Measurements from ENCODE around the gene PLXNC1.
"Not testable (repeated sequence)": the region's sequence is repeated elsewhere in the genome, so short reads cannot be mapped to it uniquely, and the experiment has no call there.

Gene PLXNC1

GRCh38 chr12:94297876-94298505 is 149.6 kb downstream of the PLXNC1 start:
- DNase-seq (ENCODE audit: low spot score), result no peak

- no peak for DNase-seq (ENCODE audit: low spot score)
These were observed 151.5 kb downstream of the PLXNC1 start for GRCh38 chr12:94299846-94300245.

GRCh38 chr12:94304012-94304411 is 155.6 kb downstream of the PLXNC1 start:
- no peak for DNase-seq (ENCODE audit: low spot score)

DNA sequence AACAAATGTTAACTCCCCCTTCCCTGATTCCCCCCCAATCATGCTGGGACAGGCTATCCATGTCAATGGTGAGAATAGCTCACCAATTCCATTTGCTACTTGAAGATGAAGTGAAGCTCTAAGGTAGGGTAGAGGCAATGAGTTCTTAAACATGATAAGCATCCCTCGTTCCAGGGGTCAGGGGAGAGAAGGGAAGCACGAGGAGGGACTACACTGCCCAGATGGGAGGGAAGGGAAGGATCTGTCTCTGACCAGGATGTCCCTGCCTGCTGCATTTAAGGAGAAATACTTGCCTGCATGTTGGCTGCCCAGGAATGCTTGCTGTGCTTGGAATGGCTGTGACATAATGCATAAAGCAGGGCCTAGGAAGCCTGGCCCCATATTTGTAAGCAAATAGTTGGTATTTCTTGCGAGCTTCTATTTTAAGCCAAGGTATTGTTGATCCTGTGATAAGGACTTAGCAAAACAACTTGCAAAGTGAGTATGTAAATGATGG is 156.2 kb downstream of the PLXNC1 start:
- DNase-seq (ENCODE audit: low spot score), result peak; percentile 1

- DNase-seq (ENCODE audit: low spot score), result no peak
These were observed 157.0 kb downstream of the PLXNC1 start for GRCh38 chr12:94305130-94305957.

GRCh38 chr12:94308612-94309011 is 160.2 kb downstream of the PLXNC1 start:
- no peak for DNase-seq (ENCODE audit: low spot score)

DNA sequence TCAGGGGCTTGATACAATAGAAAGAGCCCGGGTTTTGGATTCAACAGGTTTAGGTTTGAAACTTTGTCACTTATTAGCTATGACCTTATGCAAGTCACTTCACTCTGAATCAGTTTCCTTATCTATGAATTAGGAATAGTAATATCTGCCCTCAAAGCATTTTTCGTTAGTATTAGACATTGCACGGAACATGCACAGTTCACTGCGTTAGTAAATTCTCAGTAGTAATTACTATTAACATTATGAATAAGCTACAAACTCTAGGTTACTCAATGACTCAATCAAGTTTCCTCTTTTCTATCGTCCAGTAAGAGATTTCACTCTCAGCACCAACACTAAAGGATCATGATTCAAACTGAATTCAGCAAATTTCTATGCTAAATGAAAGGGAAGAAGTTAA is 161.0 kb downstream of the PLXNC1 start:
- DNase-seq (ENCODE audit: low spot score), result no peak

GRCh38 chr12:94312378-94312777 is 164.0 kb downstream of the PLXNC1 start:
- DNase-seq (ENCODE audit: low spot score), result no peak

GRCh38 chr12:94316600-94316999 is 168.2 kb downstream of the PLXNC1 start:
- DNase-seq (ENCODE audit: low spot score), result not testable (repeated sequence)

DNA sequence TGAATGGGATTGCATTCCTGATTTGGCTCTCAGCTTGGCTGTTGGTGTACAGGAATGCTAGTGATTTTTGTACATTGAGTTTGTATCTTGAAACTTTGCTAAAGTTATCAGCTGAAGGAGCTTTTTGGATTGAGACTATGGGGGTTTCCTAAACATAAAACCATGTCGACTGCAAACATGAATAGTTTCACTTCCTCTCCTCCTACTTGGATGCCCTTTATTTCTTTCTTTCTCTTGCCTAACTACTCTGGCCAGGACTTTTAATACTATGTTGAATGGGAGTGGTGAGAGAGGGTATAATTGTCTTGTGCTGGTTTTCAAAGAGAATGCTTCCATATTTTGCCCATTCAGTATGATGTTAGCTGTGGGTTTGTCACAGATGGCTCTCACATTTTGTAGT is 169.8 kb downstream of the PLXNC1 start:
- no peak for DNase-seq (ENCODE audit: low spot score)

- no peak for DNase-seq (ENCODE audit: low spot score)
These were observed 171.7 kb downstream of the PLXNC1 start for GRCh38 chr12:94320109-94320508.

DNA sequence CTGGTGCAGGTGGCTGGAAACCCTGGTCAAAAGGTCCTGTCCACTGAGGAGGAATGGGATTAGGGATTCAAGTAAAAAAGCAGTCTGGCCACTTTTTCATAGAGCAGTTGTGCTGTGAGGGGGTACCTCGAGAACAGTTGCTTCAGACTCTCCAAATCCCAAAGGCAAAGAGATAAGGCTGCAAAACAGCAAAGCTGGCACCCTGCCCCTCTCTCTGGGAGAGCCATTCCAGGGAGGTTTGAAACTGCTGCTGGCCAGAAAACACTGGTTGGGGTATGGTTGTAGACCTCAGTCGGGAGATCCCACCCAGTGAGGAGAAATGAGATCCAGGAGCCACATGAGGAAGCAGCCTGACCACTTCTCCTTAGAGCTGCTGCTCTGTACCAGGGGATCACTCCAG is 174.0 kb downstream of the PLXNC1 start:
- no peak for DNase-seq (ENCODE audit: low spot score)

DNA sequence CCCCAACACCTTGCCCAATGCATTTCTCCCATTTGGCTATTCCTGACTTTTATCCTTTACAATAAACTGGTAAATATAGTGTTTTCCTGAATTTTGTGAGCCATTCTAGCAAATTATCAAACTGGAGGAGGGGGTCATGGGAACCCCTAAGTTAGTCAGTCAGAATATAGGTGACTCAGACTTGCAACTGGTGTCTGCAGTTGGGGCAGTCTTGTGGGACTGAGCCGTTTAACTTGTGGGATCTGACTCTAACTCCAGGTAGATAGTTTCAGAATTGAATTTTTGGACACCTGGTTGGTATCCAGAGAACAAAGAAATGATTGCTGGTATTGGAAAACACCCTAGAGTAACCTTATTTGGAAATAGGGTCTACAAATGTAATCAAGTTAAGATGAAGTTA is 177.9 kb downstream of the PLXNC1 start:
- no peak for DNase-seq (ENCODE audit: low spot score)

- DNase-seq (ENCODE audit: low spot score), result peak; percentile 76
These were observed 178.3 kb downstream of the PLXNC1 start for GRCh38 chr12:94326727-94327126.

DNA sequence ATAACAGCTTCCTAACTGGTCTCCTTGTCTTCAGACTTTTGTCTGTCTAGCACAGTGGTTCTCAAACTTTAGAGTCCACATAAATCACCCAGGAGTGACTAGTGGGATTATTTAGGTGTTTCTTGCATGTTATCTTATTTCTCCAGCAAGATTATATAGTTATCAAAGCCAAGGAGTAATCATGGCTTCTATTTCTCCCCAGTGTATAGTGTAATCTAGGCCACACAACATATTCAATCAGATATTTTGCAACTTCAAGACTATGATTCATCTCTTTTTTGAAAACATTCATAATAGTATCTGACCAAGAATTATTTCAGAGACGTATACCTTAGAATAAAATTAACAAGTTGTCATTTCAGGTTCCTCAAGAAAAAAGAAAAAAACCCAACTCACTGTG is 179.4 kb downstream of the PLXNC1 start:
- no peak for DNase-seq (ENCODE audit: low spot score)

GRCh38 chr12:94329366-94329765 is 181.0 kb downstream of the PLXNC1 start:
- no peak for DNase-seq (ENCODE audit: low spot score)

DNA sequence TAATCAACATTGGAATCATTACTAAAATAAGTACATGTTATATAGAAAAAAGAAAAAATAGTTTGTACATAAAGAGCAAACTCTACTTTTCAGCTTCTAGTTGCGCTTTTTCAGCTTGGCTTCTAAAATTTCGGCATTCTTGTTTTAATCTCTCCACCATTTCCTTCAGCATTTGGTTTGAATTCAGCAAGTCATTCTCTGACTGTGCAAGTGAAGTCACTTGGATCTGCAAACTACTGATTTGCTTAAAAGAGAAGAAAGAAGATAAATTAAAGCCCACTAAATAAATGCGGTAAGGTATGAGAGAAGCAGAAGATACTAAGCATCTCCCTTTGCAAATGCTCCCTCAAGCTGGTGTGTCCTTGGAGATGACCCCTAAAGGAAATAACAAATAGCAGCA is 185.0 kb downstream of the PLXNC1 start:
- no peak for DNase-seq (ENCODE audit: low spot score)

DNA sequence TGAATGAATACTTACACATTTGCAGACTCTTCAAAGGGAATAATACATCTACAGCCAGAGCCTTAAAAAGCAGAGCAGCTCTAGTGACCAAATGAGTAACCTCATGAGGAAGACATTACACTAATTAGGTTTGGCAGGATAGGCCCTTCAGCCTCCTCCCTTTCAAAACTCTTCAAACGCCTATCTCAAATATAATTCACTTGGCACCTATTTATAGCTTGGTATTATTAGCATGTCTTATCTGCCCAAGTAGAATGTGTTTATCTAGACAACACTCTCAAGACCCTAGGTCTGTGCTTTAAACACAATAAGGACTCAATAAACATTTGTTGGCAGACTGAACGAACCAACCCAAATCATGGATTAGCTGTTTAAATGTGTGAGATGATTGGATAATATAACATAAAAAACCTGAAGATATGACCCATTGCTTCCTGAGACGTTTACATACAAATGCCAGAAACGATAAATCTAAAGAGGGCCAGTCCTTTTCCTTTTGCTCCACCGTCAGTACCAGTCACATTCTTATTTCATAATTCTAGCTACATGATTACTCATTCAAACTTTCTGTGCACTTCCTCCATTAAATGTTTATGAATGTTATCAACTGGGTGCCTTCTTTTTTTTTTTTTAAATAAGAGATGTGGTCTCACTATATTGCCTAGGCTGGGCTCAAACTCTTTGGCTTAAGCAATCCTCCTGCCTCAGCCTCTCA is 188.0 kb downstream of the PLXNC1 start:
- DNase-seq (ENCODE audit: low spot score), result no peak

DNA sequence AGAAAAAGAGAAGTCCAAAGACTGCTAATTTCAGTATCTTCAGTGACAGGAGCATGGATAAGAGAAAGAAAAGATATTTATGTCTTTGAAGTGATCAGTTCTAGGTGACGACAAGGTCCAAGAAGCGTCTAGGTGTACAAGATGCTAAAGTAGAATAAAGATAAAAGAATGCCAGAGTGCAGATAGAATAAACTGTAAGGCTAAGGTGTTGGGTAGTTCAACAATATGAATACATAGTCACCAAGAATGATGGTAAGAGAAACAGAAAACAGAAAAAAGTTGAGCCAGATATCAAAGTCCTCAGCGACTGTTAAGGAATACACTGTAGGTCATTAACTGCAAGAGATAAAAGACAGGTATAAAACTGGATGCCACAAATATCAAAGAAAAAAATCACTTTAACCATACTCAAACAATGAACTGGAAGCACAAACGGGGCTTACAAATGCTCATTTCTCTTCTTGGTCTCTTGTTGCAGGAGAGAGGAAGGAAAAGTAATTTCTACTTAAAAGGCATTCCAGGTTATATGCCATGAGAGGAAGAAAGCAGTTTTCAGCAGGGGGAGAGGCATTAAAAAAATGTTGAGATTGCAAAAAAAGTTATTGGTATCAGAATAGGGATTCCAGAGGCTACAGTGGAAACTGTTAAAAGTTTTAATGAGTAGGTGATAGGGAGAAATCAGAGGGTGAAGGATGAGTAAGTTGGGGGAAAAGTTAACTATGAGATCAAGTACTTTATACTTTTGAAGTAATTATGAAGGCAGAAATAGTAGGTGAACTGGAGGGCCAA is 189.8 kb downstream of the PLXNC1 start:
- DNase-seq (ENCODE audit: low spot score), result no peak

- DNase-seq (ENCODE audit: low spot score), result no peak
These were observed 192.2 kb downstream of the PLXNC1 start for GRCh38 chr12:94340573-94340972.

DNA sequence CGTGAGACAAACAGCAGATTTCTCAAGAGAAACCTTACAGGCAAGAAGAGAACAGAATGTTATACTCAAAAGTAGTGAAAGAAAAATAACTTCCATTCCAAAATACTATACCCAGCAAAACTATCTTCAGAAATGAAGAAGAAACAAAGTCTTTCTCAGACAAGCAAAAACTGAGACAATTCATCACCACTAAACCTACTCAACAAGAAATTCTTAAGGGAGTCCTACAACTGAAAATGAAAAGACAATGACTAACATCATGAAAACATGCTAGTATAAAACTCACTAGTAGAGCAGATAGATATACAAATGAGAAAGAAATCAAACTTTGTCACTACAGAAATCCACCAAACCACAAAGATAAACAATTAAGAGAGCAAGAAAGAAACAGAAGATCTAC is 204.8 kb downstream of the PLXNC1 start:
- no peak for DNase-seq (ENCODE audit: low spot score)
